8988T (cell line): ENCODE measurements around the gene DACT3.
A peak's percentile ranks its signal among the peaks of the same experiment; 100 is the strongest.

ENCODE experiments used
- DNase-seq: peaks from one replicate; pipeline ENCODE4 v3.0.0; 2011

The DACT3 gene

GRCh38 chr19:46609511-46610412, 51.2 kb downstream of the DACT3 start:
- no peak for DNase-seq

GRCh38 chr19:46608581-46609345, 52.2 kb downstream of the DACT3 start:
- no peak for DNase-seq

- no peak for DNase-seq
Measured at GRCh38 chr19:46608178-46608577, 52.8 kb downstream of the DACT3 start.

- DNase-seq, result no peak
Measured at GRCh38 chr19:46607448-46607841, 53.5 kb downstream of the DACT3 start.

GRCh38 chr19:46606681-46607447, 54.1 kb downstream of the DACT3 start:
- DNase-seq, result no peak

- no peak for DNase-seq
Measured at GRCh38 chr19:46606019-46606418, 55.0 kb downstream of the DACT3 start.

GRCh38 chr19:46605356-46605821, 55.6 kb downstream of the DACT3 start:
- DNase-seq, result no peak

- no peak for DNase-seq
Measured at GRCh38 chr19:46604781-46605355, 56.1 kb downstream of the DACT3 start.

- no peak for DNase-seq
Measured at GRCh38 chr19:46603752-46604231, 57.2 kb downstream of the DACT3 start.

GRCh38 chr19:46603195-46603637, 57.8 kb downstream of the DACT3 start:
- no peak for DNase-seq

- no peak for DNase-seq
Measured at GRCh38 chr19:46602392-46603194, 58.4 kb downstream of the DACT3 start.

GRCh38 chr19:46601318-46602224, 59.4 kb downstream of the DACT3 start, which contains the start of gene CALM3:
Gene CALM3 (plus strand): TSS chr19:46601330. CDS start chr19:46601435, 105 bp downstream.
- no peak for DNase-seq

- peak; percentile 90 for DNase-seq
Measured at GRCh38 chr19:46600384-46601317, 60.3 kb downstream of the DACT3 start.

- DNase-seq, result no peak
Measured at GRCh38 chr19:46599716-46600373, 61.1 kb downstream of the DACT3 start.

GRCh38 chr19:46598372-46598917, 62.5 kb downstream of the DACT3 start:
- no peak for DNase-seq
